Measurements from ENCODE around the gene VGLL4. TPM values are rescaled to one million over a fixed set of nuclear protein-coding genes. Genes with fewer than 3 reads are reported as not detected.

Gene VGLL4
- polyA plus RNA-seq, 1 donor from 2014 or later, result 113 TPM

DNA sequence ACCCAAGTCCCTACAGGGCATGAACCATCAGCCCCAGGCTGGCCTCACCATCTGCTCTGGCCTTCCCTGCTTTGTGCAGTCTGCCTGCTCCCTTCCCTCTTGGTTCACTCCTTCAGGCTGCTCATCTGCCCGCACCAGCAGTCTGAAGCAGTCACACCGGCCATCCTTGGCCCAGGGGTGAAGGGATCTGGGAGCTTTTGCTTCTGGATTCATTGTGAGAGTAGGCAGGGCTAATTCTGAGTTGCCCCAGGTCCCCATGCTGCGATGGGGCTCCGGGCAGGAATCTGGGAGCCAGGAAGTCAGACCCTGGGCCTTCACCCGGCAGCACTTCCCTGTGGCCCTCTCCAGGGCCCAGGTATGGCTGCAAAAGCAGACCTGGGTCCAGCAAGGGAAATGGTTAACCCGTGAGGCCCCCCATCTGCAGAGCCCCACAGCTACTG is 99.7 kb downstream of the VGLL4 start:
- Histone ChIP-seq H3K79me2 (replicated peaks; ENCODE audit: insufficient read depth, low read length) (no peaks in the 10 kb centered on the region), H3K4me3 (ENCODE audit: low read length) (no peak overlapping the region), H3K9me2 (ENCODE audit: insufficient read depth, low read length) (no peaks in the 10 kb centered on the region), H3K36me3 (ENCODE audit: insufficient read depth, low read length) (no peaks in the 10 kb centered on the region), H3K9ac (ENCODE audit: low read length) (no peak overlapping the region), H3K27ac (ENCODE audit: low read length) (no peak overlapping the region), H3K27me3 (ENCODE audit: insufficient read depth, low read depth, low read length) (no peaks in the 10 kb centered on the region), H4K20me1 (ENCODE audit: insufficient read depth) (no peaks in the 10 kb centered on the region), H3K4me2 (ENCODE audit: low read length) (no peak overlapping the region), H2AFZ (ENCODE audit: low read depth, low read length) (no peak overlapping the region), H3F3A (ENCODE audit: insufficient read depth, low read length, poor library complexity, severe bottlenecking) (no peaks in the 10 kb centered on the region), H3K9me3 (ENCODE audit: low read length) (no peaks in the 10 kb centered on the region)
- TF ChIP-seq MXI1 (conservative IDR thresholded peaks at IDR 0.05; ENCODE audit: poor library complexity, severe bottlenecking), result no peak
- TF ChIP-seq, protein P1, sequence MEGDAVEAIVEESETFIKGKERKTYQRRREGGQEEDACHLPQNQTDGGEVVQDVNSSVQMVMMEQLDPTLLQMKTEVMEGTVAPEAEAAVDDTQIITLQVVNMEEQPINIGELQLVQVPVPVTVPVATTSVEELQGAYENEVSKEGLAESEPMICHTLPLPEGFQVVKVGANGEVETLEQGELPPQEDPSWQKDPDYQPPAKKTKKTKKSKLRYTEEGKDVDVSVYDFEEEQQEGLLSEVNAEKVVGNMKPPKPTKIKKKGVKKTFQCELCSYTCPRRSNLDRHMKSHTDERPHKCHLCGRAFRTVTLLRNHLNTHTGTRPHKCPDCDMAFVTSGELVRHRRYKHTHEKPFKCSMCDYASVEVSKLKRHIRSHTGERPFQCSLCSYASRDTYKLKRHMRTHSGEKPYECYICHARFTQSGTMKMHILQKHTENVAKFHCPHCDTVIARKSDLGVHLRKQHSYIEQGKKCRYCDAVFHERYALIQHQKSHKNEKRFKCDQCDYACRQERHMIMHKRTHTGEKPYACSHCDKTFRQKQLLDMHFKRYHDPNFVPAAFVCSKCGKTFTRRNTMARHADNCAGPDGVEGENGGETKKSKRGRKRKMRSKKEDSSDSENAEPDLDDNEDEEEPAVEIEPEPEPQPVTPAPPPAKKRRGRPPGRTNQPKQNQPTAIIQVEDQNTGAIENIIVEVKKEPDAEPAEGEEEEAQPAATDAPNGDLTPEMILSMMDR (IDR thresholded peaks at IDR 0.05; ENCODE audit: poor library complexity, severe bottlenecking), result no peak
- no peak for TF ChIP-seq EP300 (conservative IDR thresholded peaks at IDR 0.05; ENCODE audit: poor library complexity, severe bottlenecking)
- TF ChIP-seq RAD21 (conservative IDR thresholded peaks at IDR 0.05), result no peak
- no peak for TF ChIP-seq POLR2AphosphoS5 (IDR thresholded peaks at IDR 0.05)
- no peak for TF ChIP-seq TAF1 (IDR thresholded peaks at IDR 0.05; ENCODE audit: low read depth)
- TF ChIP-seq SMC3 (conservative IDR thresholded peaks at IDR 0.05; ENCODE audit: poor library complexity), result no peak

DNA sequence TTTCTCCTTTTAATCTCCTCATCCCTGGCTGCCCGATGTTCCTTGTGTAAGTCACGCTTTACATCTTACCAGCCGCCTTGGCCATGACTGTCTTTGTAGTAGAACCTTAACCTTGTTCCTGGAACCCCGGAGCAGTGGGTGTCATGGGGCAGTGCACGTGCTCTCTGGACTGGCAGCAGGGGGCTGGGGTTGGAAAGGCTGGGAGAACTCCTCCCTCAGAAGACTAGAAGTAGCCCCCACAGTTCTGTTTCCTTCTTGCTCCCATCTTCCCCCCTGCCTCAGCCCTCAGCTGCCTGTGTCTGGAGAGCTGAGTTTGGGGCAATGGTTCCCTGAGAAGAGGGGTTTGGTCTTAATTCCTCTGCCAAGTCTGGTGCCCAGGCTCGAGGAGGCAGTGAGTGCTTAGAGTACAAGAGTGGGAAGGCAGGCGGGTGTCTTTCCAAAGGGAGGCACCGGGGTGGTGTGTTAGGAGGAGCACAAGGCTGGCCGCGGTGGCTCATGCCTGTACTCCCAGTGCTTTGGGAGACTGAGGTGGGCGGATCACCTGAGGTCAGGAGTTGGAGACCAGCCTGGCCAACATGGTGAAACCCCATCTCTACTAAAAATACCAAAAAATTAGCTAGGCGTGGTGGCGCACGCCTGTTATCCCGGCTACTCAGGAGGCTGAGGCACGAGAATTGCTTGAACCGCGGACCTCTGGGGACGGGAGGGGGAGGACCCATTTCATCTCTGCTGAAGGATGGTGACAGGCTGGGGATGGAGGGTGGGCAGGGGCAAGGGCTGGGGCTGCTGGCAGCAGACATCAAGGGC is 100.4 kb downstream of the VGLL4 start:
- H3K27ac ChIP-seq (ENCODE audit: low read length), result no peak overlapping the region
- no peak for TF ChIP-seq EZH2 (IDR thresholded peaks at IDR 0.05; ENCODE audit: borderline replicate concordance, insufficient read depth, low read length, poor library complexity, severe bottlenecking)
- TF ChIP-seq, protein P1 (IDR thresholded peaks at IDR 0.05; ENCODE audit: poor library complexity, severe bottlenecking), result no peak
- no peak overlapping the region for H3K4me3 ChIP-seq (ENCODE audit: low read length)
- H3K9me2 ChIP-seq (ENCODE audit: insufficient read depth, low read length), result no peaks in the 10 kb centered on the region
- H3K9me3 ChIP-seq (ENCODE audit: low read length), result no peaks in the 10 kb centered on the region
- H3K27me3 ChIP-seq (ENCODE audit: insufficient read depth, low read depth, low read length), result no peaks in the 10 kb centered on the region
- no peak overlapping the region for H2AFZ ChIP-seq (ENCODE audit: low read depth, low read length)
- H4K20me1 ChIP-seq (ENCODE audit: insufficient read depth), result no peaks in the 10 kb centered on the region
- H3K9ac ChIP-seq (ENCODE audit: low read length), result no peak overlapping the region
- no peaks in the 10 kb centered on the region for H3F3A ChIP-seq (ENCODE audit: insufficient read depth, low read length, poor library complexity, severe bottlenecking)
- H3K4me2 ChIP-seq (ENCODE audit: low read length), result no peak overlapping the region
- no peaks in the 10 kb centered on the region for H3K36me3 ChIP-seq (ENCODE audit: insufficient read depth, low read length)
- H3K79me2 ChIP-seq (replicated peaks; ENCODE audit: insufficient read depth, low read length), result no peaks in the 10 kb centered on the region

DNA sequence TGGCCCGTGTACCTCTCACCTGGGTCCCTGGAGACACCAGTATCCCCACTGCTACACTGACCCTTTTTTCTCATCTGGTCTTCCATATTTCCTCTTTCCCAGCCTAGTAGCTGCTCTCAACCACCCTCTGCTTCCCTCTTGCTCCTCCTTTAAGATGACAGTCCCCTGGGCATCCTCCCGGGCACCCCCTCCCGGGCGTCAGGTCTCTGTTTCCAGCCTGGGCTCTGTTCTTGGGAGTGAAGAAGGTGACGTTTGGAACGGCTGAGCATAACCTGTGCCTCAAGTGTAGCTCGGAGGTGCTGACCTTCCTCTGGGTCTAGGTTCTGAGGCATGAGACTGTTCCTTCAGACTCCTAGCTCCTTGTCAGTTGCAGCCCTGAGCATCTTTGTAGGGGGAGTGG is 101.2 kb downstream of the VGLL4 start:
- Histone ChIP-seq H3K9ac (ENCODE audit: low read length) (no peak overlapping the region), H3K4me3 (ENCODE audit: low read length) (no peak overlapping the region), H2AFZ (ENCODE audit: low read depth, low read length) (no peak overlapping the region), H3K4me2 (ENCODE audit: low read length) (no peak overlapping the region), H3F3A (ENCODE audit: insufficient read depth, low read length, poor library complexity, severe bottlenecking) (no peaks in the 10 kb centered on the region), H3K36me3 (ENCODE audit: insufficient read depth, low read length) (no peaks in the 10 kb centered on the region), H3K79me2 (replicated peaks; ENCODE audit: insufficient read depth, low read length) (no peaks in the 10 kb centered on the region), H4K20me1 (ENCODE audit: insufficient read depth) (no peaks in the 10 kb centered on the region), H3K9me2 (ENCODE audit: insufficient read depth, low read length) (no peaks in the 10 kb centered on the region), H3K27ac (ENCODE audit: low read length) (no peak overlapping the region), H3K9me3 (ENCODE audit: low read length) (no peaks in the 10 kb centered on the region), H3K27me3 (ENCODE audit: insufficient read depth, low read depth, low read length) (no peaks in the 10 kb centered on the region)
- TF ChIP-seq POLR2AphosphoS5 (IDR thresholded peaks at IDR 0.05) (no peak), EZH2 (IDR thresholded peaks at IDR 0.05; ENCODE audit: borderline replicate concordance, insufficient read depth, low read length, poor library complexity, severe bottlenecking) (no peak), MXI1 (conservative IDR thresholded peaks at IDR 0.05; ENCODE audit: poor library complexity, severe bottlenecking) (no peak), SMC3 (conservative IDR thresholded peaks at IDR 0.05; ENCODE audit: poor library complexity) (no peak), TAF1 (IDR thresholded peaks at IDR 0.05; ENCODE audit: low read depth) (no peak), EP300 (conservative IDR thresholded peaks at IDR 0.05; ENCODE audit: poor library complexity, severe bottlenecking) (no peak)
- TF ChIP-seq, protein P2, sequence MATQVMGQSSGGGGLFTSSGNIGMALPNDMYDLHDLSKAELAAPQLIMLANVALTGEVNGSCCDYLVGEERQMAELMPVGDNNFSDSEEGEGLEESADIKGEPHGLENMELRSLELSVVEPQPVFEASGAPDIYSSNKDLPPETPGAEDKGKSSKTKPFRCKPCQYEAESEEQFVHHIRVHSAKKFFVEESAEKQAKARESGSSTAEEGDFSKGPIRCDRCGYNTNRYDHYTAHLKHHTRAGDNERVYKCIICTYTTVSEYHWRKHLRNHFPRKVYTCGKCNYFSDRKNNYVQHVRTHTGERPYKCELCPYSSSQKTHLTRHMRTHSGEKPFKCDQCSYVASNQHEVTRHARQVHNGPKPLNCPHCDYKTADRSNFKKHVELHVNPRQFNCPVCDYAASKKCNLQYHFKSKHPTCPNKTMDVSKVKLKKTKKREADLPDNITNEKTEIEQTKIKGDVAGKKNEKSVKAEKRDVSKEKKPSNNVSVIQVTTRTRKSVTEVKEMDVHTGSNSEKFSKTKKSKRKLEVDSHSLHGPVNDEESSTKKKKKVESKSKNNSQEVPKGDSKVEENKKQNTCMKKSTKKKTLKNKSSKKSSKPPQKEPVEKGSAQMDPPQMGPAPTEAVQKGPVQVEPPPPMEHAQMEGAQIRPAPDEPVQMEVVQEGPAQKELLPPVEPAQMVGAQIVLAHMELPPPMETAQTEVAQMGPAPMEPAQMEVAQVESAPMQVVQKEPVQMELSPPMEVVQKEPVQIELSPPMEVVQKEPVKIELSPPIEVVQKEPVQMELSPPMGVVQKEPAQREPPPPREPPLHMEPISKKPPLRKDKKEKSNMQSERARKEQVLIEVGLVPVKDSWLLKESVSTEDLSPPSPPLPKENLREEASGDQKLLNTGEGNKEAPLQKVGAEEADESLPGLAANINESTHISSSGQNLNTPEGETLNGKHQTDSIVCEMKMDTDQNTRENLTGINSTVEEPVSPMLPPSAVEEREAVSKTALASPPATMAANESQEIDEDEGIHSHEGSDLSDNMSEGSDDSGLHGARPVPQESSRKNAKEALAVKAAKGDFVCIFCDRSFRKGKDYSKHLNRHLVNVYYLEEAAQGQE (IDR thresholded peaks at IDR 0.05; ENCODE audit: borderline replicate concordance), result no peak
